HG03378 (cell line): Measurements from ENCODE around the gene RAET1L.
"Not testable (repeated sequence)": the region's sequence is repeated elsewhere in the genome, so short reads cannot be mapped to it uniquely, and the experiment has no call there.

Experiments
- ATAC-seq: cut with Tn5 transposase; IDR thresholded peaks from one replicate; pipeline ENCODE4 v1.9.1; 2021; ENCODE audit warnings: mild to moderate bottlenecking, moderate library complexity; ENCODE audit not compliant: unreplicated experiment

Gene RAET1L

GRCh38 chr6:149995235-149995750, 30.0 kb downstream of the RAET1L start:
- ATAC-seq, result no peak

DNA sequence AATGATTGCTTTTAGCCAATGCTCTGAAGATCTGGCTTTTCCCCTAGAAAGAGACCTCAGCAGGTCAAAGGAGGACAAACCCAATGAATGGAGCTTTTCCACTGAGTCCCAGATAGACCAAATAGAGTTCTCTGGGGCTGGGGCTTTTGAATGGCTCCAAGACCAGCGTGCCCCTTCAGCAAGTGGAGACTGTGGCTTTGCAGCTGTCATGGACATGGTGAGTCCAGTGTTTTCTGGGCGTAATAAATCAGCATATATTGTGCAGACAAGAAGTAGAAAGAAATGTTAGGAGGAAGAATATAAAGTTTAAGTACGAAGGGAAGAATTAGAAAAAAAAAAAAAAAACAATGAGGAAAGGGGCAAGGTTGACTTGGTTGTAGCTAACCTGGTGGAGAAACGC, 33.5 kb downstream of the RAET1L start:
- no peak for ATAC-seq

- ATAC-seq, result not testable (repeated sequence)
Measured at GRCh38 chr6:149991472-149991795, 33.9 kb downstream of the RAET1L start.

GRCh38 chr6:149990661-149991471, 34.5 kb downstream of the RAET1L start:
- no peak for ATAC-seq

GRCh38 chr6:149990212-149990660, 35.1 kb downstream of the RAET1L start:
- ATAC-seq, result no peak

- no peak for ATAC-seq
Measured at GRCh38 chr6:149988550-149989346, 36.6 kb downstream of the RAET1L start.

DNA sequence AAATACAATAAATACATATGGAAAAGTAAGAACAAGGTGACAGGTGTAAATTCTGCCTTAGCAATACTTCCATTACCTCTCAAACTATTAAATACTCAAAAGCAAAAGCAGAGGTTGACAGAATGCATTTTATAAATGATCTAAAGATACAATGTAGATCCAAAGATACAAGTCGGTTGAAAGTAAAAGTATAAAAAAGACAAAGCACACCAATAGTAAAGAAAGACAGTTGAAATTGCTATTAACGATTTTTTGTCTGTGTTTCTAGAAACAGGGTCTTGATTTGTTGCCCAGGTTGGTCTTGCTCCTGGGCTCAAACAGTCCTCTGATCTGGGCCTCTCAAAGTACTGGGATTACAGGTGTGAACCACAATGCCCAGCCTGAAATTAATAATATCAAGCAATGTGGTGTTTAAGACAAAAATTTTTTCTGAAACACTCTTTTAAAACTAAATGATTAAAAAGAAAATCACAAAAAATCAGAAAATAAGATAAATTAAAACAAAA, 37.7 kb downstream of the RAET1L start:
- no peak for ATAC-seq

DNA sequence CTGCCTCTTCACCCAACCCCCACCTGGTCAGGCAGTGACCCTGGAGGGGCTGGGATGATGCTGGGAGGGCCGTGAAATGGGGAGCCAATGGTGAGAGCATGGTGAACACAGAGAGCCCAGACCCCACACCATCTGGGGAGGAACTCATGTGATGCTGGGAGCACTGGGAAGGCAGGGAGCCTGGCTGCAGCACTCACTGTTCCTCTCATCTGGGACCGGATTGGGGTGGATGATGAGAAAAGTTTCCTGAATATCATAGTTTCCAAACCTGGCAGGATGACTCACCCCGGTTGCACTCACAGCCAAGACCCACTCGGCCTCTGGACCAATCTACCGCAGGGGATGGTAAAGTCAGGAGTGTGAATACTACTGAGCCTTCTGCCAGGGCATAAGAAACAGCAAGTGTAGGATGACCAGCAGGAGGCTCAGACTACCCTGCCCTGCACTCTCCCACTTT, 39.8 kb downstream of the RAET1L start:
- ATAC-seq, result no peak

DNA sequence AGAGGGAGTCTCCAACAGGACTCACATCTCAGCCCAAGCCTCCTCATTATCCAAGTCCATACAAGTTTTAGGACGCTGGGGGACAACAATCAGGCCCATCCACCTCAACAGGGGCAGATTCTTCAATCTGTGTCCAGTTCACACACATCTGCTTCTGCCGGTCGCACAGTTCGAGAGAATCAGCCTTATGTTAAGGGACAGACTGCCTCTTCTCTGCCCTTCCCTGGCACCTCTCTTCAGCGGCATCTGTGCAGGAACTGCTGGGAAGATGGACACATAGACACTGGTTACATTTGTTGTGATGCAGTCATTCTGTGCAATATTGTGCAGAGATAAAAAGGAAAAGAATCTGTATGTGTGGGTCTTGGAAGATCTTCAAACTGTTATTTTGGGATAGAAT, 40.6 kb downstream of the RAET1L start:
- no peak for ATAC-seq

DNA sequence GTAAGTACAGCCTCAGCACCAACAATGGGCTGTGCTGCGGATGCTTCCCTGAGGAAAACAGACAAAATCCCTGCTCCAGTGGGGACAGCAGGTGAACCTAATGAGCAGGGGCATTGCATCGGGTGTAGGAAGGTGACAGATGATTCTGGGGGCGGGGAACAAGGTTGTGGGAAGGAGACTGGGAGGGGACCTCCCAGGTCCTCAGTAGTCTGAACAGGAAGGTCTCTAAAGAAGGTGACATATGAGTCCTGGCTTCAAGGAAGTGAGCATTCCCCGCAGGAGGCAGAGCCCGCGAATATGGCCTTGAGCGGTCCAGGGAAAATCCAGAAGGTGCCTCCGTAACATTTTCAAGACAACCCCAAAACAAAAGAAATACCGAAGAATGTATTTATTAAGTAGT, 42.2 kb downstream of the RAET1L start:
- no peak for ATAC-seq

DNA sequence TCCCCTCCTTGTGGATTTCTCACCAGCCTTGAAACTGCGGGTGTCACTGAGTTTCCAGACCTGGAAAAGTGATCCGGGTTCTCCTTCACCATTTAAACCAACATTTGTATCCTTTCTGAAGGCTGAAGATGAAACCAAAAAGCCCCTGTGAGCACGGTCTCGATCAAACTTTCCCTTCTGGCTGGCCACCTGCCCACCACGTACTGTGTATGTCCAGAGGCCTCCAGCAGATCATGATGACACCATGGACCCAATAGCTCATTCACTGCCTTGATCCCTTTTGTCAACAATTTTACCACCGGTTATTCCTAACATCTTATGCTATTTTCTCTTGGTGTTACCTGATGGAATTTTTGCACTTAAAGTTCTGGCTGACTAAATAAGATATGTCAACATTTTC, 46.0 kb downstream of the RAET1L start:
- ATAC-seq, result no peak

DNA sequence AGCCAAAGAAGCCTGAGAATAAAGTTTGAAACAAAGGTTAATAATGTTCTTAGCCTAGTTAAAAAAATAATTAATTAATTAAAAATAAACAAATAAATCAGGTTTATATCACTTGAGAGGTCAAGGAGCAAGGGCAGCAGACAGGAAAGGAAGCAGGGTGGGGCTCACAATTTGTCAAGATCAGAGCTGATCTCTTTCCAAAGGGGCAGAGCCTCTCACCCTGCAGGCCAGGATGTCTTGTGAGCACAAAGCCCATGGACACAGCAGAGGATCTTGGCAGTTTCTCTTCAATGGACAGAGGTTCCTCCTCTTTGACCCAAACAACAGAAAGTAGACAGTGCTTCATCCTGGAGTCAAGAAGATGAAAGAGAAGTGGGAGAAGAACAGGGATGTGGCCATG, 46.7 kb downstream of the RAET1L start:
- no peak for ATAC-seq

GRCh38 chr6:149977221-149977620, 48.1 kb downstream of the RAET1L start:
- no peak for ATAC-seq

DNA sequence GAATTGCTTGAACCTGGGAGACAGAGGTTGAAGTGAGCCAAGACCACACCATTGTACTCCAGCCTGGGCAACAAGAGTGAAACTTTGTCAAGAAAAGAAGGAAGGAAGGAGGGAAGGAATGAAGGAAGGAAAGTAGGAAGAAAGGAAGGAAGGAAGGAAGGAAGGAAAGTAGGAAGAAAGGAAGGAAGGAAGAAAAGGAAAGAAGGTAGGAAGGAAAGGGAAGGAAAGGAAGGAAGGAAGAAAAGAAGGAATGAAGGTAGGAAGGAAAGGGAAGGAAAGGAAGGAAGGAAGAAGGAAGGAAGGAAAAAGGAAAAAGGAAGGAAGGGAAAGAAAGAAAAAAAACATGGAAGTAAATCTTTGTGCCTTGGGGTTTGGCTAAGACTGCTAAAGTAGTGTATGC, 49.9 kb downstream of the RAET1L start:
- ATAC-seq, result no peak

DNA sequence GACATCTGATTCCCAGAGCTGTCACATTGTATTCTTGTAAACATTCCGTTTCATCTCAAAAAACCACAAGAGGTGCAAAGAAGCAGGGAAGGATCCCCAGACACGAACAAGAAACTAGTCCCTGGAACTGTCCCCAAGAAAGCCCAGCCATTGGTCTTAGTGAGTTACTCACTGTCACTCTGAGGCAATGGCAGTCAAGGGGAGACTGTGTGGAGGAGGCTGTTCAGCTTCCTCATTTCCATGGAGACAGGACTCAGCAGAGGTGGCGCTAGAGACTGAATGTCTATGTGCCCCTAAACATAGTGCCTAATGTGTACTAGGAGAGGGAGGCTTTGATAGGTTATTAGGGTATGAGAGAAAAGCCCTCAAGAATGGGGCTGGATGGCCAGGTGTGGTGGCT, 50.5 kb downstream of the RAET1L start:
- no peak for ATAC-seq

GRCh38 chr6:149974394-149974793, 50.9 kb downstream of the RAET1L start:
- not testable (repeated sequence) for ATAC-seq

GRCh38 chr6:149969635-149970034, 55.7 kb downstream of the RAET1L start:
- no peak for ATAC-seq

DNA sequence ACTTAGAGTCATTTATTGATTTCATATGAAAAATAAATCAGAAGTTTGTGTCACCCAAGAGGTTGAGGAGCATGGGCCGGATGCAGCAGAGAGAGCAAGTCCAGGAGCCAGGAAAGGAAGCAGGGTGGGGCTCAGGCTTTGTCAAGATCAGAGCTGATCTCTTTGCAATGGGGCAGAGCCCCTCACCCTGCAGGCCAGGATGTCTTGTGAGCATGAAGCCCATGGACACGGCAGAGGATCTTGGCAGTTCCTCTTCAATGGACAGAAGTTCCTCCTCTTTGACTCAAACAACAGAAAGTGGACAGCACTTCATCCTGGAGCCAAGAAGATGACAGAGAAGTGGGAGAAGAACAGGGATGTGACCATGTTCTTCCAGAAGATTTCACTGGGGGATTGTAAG, 56.4 kb downstream of the RAET1L start:
- ATAC-seq, result not testable (repeated sequence)
